HG03159 (cell line): ENCODE measurements around the gene EIPR1.

Experiments used
- ATAC-seq: cut with Tn5 transposase; IDR thresholded peaks from one replicate; pipeline ENCODE4 v1.9.1; 2021; ENCODE audit warnings: mild to moderate bottlenecking, moderate library complexity; ENCODE audit not compliant: unreplicated experiment

EIPR1 gene

DNA sequence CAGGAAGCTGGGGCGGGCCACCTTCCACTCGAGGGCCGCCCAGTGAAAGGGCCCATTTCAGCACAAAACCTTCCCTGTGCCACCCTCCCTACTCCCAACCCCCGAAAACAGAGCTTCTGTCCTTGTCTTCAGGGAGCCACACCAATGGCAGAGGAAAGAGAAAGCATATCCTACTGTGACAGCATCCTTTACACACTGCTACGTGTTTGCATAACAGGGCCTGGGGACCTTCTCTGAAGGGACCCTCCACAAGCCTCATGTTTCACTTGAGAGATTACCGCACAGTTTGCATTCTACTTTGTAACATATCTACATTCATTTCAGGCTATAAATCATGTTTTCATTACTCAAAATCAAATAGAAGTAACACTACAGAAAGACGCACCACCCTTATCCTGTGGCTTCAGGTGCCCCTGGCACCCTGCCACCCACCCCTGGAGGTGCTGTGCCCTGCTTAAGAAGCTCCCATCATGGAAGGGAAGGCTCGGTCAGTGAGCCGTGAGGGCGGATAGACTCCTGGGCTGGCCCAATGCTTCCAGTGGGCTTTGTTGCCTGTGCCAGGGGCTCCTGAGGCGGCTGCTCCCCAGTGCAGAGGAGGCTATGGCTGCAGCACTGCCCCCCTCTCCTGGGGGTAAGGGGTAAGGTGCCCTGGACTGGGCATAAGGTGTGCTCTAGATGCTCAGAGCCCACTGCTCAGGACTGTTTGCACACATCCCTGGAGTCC is 52.0 kb downstream of the EIPR1 start:
- no peak for ATAC-seq

DNA sequence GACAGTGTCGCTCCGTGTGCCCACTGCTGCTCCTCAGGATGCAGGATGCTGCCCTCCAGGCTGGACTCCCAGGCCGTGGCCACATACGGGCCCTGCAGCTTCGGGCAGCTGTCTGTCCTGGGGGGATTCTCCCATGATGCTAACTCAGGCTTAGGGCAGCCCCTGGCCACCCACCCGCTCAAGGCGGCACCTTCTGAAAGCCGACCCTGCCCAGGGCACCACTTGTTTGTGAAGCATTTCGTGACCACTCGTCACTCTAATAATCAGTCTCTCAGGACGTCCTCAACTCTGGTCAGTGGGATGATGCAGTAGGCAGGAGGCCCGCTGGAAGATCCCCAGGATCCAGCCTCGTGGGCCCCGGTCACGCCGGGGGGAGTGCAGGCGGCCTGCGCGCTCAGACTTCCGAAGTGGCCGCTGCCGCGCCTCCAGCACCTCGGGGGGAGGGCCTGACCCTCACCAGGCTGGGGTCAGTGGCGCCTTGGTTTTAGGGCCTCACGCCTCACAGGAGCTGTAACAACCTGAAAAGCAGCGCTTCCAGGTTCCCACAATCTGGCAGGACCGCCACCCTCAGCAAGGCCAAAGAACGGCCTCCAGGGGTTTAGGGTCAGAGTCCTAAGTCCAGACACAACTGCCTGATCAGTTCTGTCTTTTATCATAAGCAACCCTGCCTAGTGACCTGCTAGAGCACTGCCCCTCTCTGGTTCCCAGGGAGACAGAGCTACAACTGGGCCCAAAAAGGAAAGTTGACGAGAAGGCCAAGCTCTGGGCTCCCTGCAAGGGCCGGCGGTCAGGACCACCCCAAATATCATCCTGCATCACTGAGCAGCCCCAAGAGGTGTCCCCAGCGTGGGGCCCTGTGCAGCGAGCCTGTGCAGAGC is 53.0 kb downstream of the EIPR1 start:
- no peak for ATAC-seq

DNA sequence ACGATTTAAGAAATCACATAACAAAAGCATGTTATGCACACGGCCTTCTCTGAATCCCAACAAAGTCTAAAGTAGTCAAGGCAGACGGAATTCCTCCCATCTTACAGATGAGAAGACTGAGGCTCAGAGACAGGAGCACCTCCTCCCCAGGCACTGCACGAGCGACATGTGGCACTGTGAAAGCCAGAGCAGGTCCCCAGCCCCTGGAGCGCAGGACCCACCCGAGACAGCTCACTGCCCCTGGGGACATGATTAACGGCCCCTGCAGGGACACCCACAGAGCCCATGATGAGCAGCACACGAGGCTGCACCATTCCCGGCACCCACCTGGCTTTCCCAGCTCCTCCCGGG is 53.6 kb downstream of the EIPR1 start:
- no peak for ATAC-seq

DNA sequence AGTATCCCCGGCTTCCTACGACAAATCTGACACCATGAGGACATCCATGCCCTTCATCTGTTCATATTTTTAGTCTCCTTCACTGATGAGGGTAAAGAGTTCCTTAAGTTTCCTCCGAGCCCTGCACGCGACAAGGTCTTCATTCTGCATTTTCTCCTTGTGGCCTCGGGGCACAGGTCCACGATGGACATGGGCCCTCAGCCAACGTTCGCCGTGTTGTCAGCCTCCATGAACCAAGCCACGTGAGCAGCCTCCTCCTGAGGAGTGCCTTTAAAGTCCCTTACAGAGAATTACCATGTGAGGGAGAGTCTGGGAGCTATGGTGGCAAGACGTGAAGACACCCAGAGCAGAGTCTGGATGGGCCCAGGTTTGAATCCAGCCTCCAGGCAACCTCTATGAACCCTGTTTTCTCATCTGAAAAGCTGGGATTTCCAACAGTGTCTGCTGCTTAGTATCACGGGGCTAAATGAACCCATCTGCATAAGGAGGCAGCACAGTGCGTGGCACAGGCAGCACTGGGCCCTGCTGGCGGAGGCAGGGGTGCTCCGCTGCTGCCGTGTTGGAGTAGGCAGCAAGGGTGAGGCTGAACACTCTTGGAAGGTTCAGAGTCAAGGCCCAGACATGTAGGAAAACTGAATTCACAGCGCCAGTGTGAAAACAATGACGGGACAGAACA is 54.1 kb downstream of the EIPR1 start:
- no peak for ATAC-seq

DNA sequence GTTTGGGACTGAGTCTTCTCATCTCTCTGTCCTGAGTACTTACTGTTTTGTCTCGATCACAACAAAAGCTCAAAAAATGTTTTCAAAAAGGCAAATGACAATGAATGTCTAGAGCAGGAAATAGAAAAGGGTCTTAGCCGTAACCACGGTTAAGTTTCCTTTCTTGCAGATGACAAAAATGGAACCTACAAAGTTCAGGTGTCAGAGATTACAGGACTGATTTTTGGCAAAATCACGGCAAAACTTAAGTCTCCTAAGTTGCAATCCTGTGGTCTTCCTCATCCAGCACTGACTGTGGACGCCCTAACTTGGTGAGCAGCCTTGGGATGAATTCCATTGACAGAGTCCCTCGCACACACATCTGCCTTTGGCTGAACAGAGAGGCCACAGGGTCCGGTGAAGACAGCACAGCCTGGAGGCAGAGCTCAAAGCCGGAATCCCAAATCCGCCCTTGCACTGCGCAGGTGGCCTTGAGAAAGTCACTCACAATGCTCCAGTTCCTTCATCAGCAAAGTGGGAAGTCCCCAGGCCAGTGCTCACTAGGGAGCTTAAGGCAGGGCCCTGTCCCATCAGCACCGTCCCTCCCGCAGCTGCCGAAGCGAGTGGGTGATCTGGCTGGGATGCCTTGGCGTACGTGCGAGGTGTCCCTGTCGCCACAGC is 55.2 kb downstream of the EIPR1 start:
- ATAC-seq: no peak

DNA sequence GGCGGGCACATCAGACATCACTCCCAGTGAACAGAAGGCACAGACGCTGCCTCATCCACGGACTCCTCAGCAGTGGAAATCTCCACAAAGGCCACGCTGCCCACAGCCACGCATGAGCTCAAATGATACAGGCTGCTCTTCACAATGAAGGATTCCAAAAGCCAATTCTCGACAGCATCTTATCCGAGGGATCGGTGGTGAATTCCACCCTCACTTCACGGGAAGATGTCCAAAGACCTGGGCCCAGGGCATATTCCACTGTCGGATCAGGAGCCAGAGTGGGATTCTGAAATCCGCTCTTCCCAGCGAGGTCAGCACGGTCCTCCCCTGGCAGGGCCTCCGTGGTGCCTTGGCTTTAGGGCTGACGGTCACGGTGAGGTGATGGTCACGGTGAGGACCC is 55.8 kb downstream of the EIPR1 start:
- no peak for ATAC-seq

DNA sequence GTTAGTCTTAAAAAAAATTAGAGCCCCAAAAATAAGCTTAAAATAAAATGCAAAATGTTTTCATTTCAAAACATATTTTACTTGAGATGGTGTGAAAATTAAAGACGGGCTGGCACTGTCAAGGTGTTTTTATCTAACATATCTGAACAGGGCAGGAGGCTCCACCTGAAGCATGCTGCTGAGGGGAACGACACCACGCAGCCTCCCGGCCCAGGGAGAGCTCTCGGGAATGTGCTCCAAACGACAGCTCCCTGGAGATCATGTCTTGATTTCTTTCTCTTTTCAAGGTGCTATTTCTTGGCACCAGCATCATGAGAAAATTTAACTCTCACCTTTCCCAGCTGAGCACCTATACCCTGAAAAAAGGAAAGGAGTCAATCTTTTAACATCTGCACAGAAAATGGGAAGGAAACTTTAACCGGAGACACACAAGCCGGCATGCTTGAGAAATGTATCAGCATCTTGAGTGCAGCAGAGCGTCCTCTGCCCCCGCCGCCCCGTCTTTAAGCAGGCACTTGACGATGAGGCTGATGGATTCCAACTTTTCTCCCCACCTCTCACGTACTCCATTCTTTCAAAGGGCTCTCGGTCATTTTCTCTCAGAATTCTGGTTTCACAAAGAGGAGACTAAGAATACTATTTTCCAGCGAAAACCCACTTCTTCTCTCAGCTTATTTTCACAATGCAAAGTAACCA is 56.6 kb downstream of the EIPR1 start:
- no peak for ATAC-seq

DNA sequence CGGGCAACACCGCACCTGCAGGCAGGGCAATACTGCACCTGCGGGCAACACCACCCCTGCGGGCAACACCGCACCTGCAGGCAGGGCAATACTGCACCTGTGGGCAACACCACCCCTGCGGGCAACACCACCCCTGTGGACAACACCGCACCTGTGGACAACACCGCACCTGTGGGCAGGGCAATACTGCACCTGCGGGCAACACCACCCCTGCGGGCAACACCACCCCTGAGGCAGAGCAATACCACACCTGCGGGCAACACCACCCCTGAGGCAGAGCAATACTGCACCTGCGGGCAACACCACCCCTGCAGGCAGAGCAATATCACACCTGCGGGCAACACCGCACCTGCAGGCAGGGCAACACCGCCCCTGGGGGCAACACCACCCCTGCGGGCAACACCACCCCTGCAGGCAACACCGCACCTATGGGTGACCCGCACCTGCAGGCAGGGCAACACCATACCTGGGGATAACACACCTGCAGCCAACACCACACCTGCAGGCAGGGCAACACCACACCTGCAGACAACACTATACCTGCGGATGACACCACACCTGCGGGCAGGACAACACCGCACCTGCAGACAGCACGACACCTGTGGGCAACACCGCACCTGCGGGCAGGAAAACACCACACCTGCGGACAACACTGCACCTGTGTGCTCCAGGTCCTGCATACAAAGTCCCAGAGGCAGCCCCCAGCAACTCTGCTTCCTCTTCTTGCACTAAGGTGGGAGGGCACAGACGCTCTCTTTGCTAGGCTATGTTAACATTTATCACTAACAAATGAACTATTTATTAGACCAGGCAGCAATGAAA is 57.7 kb downstream of the EIPR1 start:
- no peak for ATAC-seq

DNA sequence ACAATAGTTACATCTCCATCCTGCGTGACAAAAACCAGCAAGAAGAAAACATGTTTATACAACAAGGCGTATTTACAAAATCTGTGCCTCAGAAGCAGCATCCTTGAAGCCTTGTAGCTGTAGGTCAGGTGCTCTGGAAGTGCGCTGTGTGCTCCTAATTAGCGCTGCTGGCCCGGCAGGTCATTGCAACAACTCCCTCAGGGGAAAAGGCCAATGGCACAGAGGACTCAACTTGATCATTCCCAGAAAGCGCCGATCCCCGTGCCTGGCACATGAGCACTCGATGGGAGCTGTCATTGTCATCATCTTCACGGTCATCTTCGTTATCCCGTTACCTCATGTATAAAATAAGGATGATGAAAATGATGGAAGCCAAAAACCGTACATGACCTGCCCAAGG is 58.5 kb downstream of the EIPR1 start:
- no peak for ATAC-seq

DNA sequence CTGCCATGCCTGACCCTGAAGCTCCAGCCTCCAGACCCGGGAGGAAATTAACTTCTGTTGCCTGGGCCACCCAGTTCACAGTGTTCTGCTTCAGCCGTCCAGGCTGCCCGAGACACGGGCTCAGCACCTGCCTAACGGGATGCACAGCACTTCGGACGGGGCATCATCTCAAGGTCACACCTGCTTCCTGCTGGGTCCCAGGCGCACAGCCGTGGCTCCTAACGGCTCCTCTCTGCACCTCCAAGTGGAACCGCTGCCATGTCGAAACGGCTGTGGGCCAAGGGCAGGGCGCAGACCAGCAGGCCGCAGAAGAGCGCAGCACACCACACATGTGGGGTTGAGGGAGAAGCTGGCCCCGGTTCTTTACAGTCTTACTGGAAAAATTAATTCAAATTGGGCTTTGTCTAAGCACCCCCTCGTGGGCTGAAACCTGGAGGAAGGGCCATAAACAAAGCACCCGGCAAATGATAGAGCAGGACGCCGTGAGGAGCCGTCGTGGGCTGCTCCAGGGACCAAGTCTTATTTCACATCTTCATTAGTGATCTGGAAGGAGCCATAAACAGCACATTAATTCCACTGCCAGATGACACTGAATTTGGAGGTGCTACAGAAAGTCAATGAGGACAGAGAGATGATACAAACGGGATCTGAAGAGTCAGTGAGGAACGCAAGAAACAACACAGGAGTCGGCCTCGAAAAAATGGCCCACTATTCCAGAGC is 59.6 kb downstream of the EIPR1 start:
- no peak for ATAC-seq

DNA sequence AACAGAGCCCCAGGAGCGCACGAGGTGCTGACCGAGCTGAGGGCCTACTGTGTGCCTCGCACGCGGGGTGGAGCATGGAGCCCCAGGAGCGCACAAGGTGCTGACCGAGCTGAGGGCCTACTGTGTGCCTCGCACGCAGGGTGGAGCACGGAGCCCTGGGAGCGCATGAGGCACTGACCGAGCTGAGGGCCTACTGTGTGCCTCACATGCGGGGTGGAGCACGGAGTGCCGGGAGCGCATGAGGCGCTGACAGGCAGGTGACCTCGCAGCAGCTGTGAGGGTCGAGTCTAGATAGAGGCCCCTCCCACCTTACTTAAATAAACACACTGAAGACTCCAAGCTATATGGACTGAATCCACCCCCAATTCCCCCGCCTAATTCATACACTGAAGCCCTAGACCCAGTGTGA is 60.3 kb downstream of the EIPR1 start:
- no peak for ATAC-seq

DNA sequence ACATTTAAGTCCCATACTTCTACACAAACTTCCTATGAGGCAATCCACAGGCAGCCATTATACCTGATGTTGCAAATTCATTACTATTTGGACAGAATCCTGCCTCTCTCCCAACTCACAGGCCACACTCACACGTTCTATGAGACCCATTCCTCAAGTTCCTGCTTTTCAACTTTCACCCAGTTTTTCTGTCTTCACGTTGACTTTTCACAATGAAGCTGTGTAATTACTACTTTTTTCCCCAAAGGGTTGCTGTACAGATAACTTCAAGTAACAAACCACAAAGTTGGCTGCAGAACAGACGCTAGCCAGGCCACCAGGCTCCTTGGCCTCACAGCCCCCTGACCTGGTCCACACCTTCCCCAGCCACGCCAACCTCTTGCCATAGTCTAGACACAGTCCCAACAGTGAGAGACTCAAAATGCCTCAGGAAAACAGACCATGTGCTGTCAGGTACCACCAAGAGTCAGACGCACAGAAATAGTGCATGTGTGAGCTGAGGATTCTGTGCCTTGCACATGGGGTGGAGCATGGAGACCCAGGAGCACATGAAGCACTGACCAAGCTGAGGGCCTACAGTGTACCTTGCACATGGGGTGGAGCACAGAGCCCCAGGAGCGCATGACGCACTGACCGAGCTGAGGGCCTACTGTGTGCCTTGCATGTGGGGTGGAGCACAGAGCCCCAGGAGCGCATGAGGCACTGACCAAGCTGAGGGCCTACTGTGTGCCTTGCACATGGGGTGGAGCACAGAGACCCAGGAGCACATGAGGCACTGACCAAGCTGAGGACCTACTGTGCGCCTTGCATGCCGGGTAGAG is 61.0 kb downstream of the EIPR1 start:
- no peak for ATAC-seq

DNA sequence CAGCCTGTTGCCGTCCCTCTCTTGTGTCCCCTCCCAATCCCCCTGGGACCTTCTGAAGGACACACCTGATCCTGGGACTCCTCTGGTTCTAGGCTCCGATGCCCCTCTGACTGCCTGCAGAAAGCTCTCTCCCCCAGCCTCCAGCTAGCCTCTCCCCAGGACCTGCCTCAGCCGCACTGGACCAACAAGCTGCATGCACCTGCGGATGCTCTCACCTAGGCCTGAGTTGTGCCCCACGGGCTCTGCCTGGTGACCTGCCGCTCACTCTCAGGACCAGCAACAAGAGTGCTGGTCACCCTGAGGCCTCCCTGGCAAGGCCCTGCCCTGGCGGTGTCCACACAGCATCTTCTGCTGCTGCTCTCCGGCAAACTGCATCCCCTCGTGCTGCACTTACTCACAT is 63.0 kb downstream of the EIPR1 start:
- ATAC-seq: no peak

DNA sequence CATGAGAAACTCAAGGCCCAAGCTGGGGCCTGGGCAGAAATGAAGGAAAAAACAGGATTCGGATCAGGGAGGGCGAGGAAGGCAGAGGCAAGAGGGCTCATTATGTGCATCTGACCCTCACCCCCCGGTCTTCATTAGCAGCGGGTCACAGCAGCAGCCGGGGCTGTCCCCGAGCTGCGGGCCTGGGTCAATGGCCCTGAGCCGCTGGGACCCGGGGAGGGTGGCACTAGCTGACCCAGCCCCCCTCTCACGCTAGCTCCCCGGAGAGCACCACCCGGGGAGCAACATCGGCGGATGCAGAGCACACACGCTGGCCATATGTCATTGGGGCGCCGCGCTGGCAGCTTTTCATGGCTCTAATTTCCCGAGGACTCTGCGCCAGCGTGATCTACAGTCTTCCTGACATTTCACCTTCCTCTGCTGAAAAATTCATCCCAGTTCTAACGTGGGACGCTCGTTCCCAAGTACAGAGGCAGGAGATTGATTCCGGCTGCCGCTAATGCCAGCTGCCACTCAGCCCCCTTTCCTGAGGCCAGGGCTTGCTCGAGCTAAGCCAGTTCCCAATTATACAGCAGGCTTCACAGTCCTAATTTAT is 63.7 kb downstream of the EIPR1 start:
- no peak for ATAC-seq

DNA sequence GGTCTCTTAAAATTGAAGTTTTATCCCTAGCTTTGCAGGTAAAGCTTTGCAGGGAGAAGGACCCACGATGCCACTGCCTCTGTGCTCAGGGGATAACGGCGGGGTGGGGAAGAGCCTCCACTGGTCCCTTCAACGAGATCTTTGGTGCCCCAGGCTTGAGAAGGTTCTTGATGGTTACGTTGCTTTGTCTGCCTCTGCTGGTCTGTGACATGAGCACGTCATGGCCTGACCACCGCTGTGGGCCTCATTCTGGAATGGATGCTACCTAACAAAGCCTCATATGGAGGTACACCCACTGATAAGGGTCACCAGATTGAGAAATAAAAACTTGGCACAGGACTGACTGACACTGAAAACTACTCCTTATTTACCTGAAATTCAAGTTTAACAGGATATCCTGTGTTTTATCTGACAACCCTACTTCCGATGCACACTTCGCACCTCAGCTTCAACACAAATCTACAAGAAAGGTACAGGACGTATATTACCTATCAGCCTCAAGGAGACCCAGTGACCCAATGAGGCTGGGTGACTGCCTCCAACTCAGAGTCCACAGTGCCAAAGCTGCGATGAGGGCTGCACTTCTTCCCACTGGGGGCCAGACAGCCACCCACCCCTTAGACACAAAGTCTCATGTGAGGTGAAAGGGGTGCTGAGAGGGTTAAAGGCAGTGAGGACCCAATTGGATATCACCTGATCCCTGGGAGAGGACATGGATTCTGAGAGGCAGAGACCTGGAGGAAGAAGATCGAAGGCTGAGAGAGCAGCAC is 64.9 kb downstream of the EIPR1 start:
- ATAC-seq: no peak

DNA sequence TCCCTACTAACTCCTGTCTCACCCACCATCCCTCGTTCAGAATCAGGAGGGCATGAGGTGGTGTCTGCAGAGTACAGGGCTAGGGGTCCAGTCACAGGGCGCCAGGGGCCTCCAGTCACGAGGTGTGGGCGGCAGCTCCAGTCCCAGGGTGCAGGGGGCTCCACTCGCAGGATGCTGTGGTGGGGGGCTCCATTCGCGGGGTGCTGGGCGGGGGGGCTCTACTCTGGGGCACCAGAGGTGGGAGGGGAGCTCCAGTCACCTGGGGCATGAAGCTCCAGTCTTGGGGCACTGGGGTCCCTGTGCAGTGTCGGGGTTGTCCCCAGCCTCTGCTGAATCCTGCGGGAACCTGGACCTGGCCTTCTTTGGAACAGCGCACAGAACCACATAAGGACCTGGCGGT is 66.0 kb downstream of the EIPR1 start:
- no peak for ATAC-seq
